IMR-90 (cell line): ENCODE results near the gene DPP10. TPM values are rescaled to one million over a fixed set of nuclear protein-coding genes. Genes with fewer than 3 reads are reported as not detected.

Experiments
- ATAC-seq: fragments of 200-7000 bp; cut with Tn5 transposase; 2 replicates; pipeline ENCODE4 v1.9.1; 2020; ENCODE audit warnings: low read depth, mild to moderate bottlenecking, moderate library complexity
- BruUV-seq: library from RNA; stranded (reverse); fragments of 400-500 nt; replicated peaks from 2 replicates; lab custom pipeline; 2021; lab: Mats Ljungman, UMichigan
- CTCF ChIA-PET: fragments of 300-600 bp; formaldehyde crosslinking; extraction: SDS; loops from one replicate; lab custom pipeline; 2021; ENCODE audit warnings: antibody characterized with exemption; lab: Yijun Ruan, JAX
- POLR2A ChIA-PET: fragments of 300-600 bp; sonication (Branson Sonifier 250); formaldehyde crosslinking; loops from one replicate; lab custom pipeline; 2022; ENCODE audit warnings: antibody characterized with exemption; ENCODE audit not compliant: unreplicated experiment; lab: Charles Lee
- DNase-seq: peaks from one replicate; pipeline ENCODE4 v3.0.0; 2013
- H2AFZ ChIP-seq: replicated peaks from 2 replicates; pipeline ENCODE3; 2013; ENCODE audit warnings: low read length, mild to moderate bottlenecking; ENCODE audit not compliant: poor library complexity
- H2AK5ac ChIP-seq: 2 replicates; pipeline ENCODE4 v1.6.1; 2013; ENCODE audit warnings: low read depth, low read length, inconsistent platforms
- H2AK9ac ChIP-seq: replicated peaks from 2 replicates; pipeline ENCODE3; 2013; ENCODE audit warnings: mild to moderate bottlenecking, low read depth, low read length, moderate library complexity; ENCODE audit not compliant: poor library complexity
- H2BK120ac ChIP-seq: 2 replicates; pipeline ENCODE4 v1.6.1; 2013; ENCODE audit warnings: low read depth, low read length, inconsistent platforms
- H2BK15ac ChIP-seq: 3 replicates; pipeline ENCODE4 v1.6.1; 2013; ENCODE audit warnings: low read depth, low read length, inconsistent platforms
- H2BK20ac ChIP-seq: 2 replicates; pipeline ENCODE4 v1.6.1; 2013; ENCODE audit warnings: low read depth, mild to moderate bottlenecking, inconsistent platforms, low read length, moderate library complexity
- H2BK5ac ChIP-seq: 2 replicates; pipeline ENCODE4 v1.6.1; 2013; ENCODE audit warnings: mild to moderate bottlenecking, low read depth, low read length, inconsistent platforms; ENCODE audit not compliant: poor library complexity, severe bottlenecking
- H3K14ac ChIP-seq: replicated peaks from 2 replicates; pipeline ENCODE4 v1.6.1; 2013; ENCODE audit warnings: low read depth, low read length, inconsistent platforms
- H3K18ac ChIP-seq: 2 replicates; pipeline ENCODE4 v1.6.1; 2013; ENCODE audit warnings: low read depth, low read length, control low read depth
- H3K23ac ChIP-seq: 2 replicates; pipeline ENCODE4 v1.6.1; 2013; ENCODE audit warnings: low read depth, low read length, inconsistent platforms
- H3K27ac ChIP-seq: 2 replicates; pipeline ENCODE4 v1.5.1; 2013; ENCODE audit warnings: mild to moderate bottlenecking, control low read depth, low read length; ENCODE audit not compliant: insufficient read depth
- H3K27me3 ChIP-seq: 2 replicates; pipeline ENCODE4 v1.6.1; 2013; ENCODE audit warnings: low read length; ENCODE audit not compliant: control insufficient read depth, insufficient read depth
- H3K36me3 ChIP-seq: 2 replicates; pipeline ENCODE4 v1.6.1; 2013; ENCODE audit warnings: low read length, mixed read lengths; ENCODE audit not compliant: control insufficient read depth, insufficient read depth
- H3K4ac ChIP-seq: 2 replicates; pipeline ENCODE4 v1.6.1; 2013; ENCODE audit warnings: low read depth, low read length, inconsistent platforms
- H3K4me1 ChIP-seq: 2 replicates; pipeline ENCODE4 v1.6.1; 2013; ENCODE audit warnings: low read length, mixed read lengths; ENCODE audit not compliant: control insufficient read depth, insufficient read depth
- H3K4me2 ChIP-seq: 2 replicates; pipeline ENCODE4 v1.6.1; 2013; ENCODE audit warnings: low read depth, mild to moderate bottlenecking, control low read depth, low read length, moderate library complexity
- H3K4me3 ChIP-seq: 2 replicates; pipeline ENCODE4 v1.5.1; 2013; ENCODE audit warnings: low read depth, mild to moderate bottlenecking, control low read depth, low read length, moderate library complexity; ENCODE audit not compliant: insufficient read depth
- H3K56ac ChIP-seq: 2 replicates; pipeline ENCODE4 v1.6.1; 2013; ENCODE audit warnings: low read length, inconsistent platforms; ENCODE audit not compliant: insufficient read depth; ENCODE audit errors: extremely low read depth
- H3K79me1 ChIP-seq, 2 experiments: 2 replicates each; pipeline ENCODE4 v1.6.1; 2013; ENCODE audit warnings: low read length in 2 of 2, inconsistent platforms in 1 of 2, low read depth in 1 of 2
- H3K9ac ChIP-seq: 2 replicates; pipeline ENCODE4 v1.6.1; 2013; ENCODE audit warnings: low read depth, low read length, control low read depth
- H3K9me1 ChIP-seq: 2 replicates; pipeline ENCODE4 v1.6.1; 2013; ENCODE audit warnings: low read length, inconsistent platforms; ENCODE audit not compliant: insufficient read depth
- H3K9me3 ChIP-seq: 2 replicates; pipeline ENCODE4 v1.6.1; 2013; ENCODE audit warnings: low read length; ENCODE audit not compliant: control insufficient read depth, insufficient read depth
- H4K20me1 ChIP-seq: 2 replicates; pipeline ENCODE4 v1.6.1; 2013; ENCODE audit warnings: low read length, inconsistent platforms; ENCODE audit not compliant: insufficient read depth
- H4K5ac ChIP-seq: 2 replicates; pipeline ENCODE4 v1.6.1; 2013; ENCODE audit warnings: mild to moderate bottlenecking, low read depth, low read length, control low read depth
- H4K8ac ChIP-seq, 2 experiments: 2 replicates each; pipeline ENCODE4 v1.6.1; 2013; ENCODE audit warnings: low read depth in 2 of 2, low read length in 2 of 2, control low read depth in 1 of 2, inconsistent platforms in 1 of 2
- H4K91ac ChIP-seq: 2 replicates; pipeline ENCODE4 v1.6.1; 2013; ENCODE audit warnings: low read depth, low read length, inconsistent platforms; ENCODE audit not compliant: insufficient read depth
- BHLHE40 ChIP-seq: fragments of 150-350 bp; IDR thresholded peaks from 2 replicates; pipeline ENCODE4 v1.6.1; 2016; ENCODE audit warnings: mild to moderate bottlenecking, low read depth, low read length
- CHD1 ChIP-seq: IDR thresholded peaks from 2 replicates; pipeline ENCODE4 v1.6.1; 2012; ENCODE audit warnings: low read depth, low read length, improper control_type of control experiment
- MAFK ChIP-seq: IDR thresholded peaks from 2 replicates; pipeline ENCODE4 v1.6.1; 2012; ENCODE audit warnings: low read depth, low read length, improper control_type of control experiment
- MAZ ChIP-seq: IDR thresholded peaks from 2 replicates; pipeline ENCODE4 v1.6.1; 2012; ENCODE audit warnings: low read depth, mild to moderate bottlenecking, low read length, improper control_type of control experiment, moderate library complexity, borderline replicate concordance
- NFE2L2 ChIP-seq: fragments of 150-350 bp; IDR thresholded peaks from 2 replicates; pipeline ENCODE4 v1.6.1; 2016; ENCODE audit warnings: low read depth, mild to moderate bottlenecking, low read length
- POLR2A ChIP-seq: IDR thresholded peaks from 2 replicates; pipeline ENCODE4 v1.6.1; 2012; ENCODE audit warnings: mild to moderate bottlenecking, low read depth, low read length
- RCOR1 ChIP-seq: IDR thresholded peaks from 2 replicates; pipeline ENCODE4 v1.6.1; 2012; ENCODE audit warnings: mild to moderate bottlenecking, low read length, improper control_type of control experiment; ENCODE audit not compliant: insufficient replicate concordance
- RFX5 ChIP-seq: IDR thresholded peaks from 2 replicates; pipeline ENCODE4 v1.8.0; 2012; ENCODE audit warnings: low read depth, mild to moderate bottlenecking, low read length, moderate library complexity
- SMC3 ChIP-seq: fragments of 150-350 bp; IDR thresholded peaks from 2 replicates; pipeline ENCODE4 v1.6.1; 2016; ENCODE audit warnings: low read depth, mild to moderate bottlenecking, antibody characterized with exemption, low read length, moderate library complexity
- WGBS, 2 experiments: methylation state at CpG; one replicate each; pipeline versions ENCODE4 v1.1.5 to v1.1.7; 2013; ENCODE audit warnings: missing lambda C conversion rate in 2 of 2; ENCODE audit not compliant: insufficient read length in 1 of 2; ENCODE audit errors: extremely low coverage in 2 of 2; 5-methylcytosine and 5-hydroxymethylcytosine counted together
- dilution Hi-C: fragments of 300-500 bp; cut with HindIII; formaldehyde crosslinking; loops from one replicate; pipeline ENCODE4 v1.14.3; 2018; ENCODE audit warnings: low sequenced_read_pairs; ENCODE audit not compliant: unreplicated experiment
- in situ Hi-C: fragments of 300-500 bp; cut with MboI; formaldehyde crosslinking; loops from 3 replicates; pipeline ENCODE4 v1.14.3; 2019; ENCODE audit warnings: low sequenced_read_pairs, inconsistent platforms, mixed read lengths
- intact Hi-C: fragments of 100-400 bp; cut with micrococcal nuclease; formaldehyde crosslinking; loops from 2 replicates; pipeline ENCODE4 v1.10.0; 2022
- polyA plus RNA-seq, 3 experiments: library from polyadenylated mRNA; depleted of rRNA; stranded (reverse); fragments of >200 nt; gene quantifications; 2 replicates each; pipeline ENCODE4 v1.2.3, GENCODE V29; 2012; ENCODE audit warnings: low replicate concordance in 1 of 3
- total RNA-seq: library from RNA; depleted of rRNA; stranded (reverse); fragments of >200 nt; gene quantifications from 2 replicates; pipeline ENCODE4 v1.2.3, GENCODE V29; 2012
- TF ChIP-seq, protein P1 (sequence below): fragments of 150-350 bp; IDR thresholded peaks from 2 replicates; pipeline ENCODE4 v1.6.1; 2016; ENCODE audit warnings: low read depth, mild to moderate bottlenecking, low read length, moderate library complexity, borderline replicate concordance
- TF ChIP-seq, protein P2 (sequence below): fragments of 150-350 bp; IDR thresholded peaks from 2 replicates; pipeline ENCODE4 v1.6.1; 2017; ENCODE audit warnings: mild to moderate bottlenecking, antibody characterized with exemption, low read length, low read depth
- TF ChIP-seq, protein P3 (sequence below): conservative IDR thresholded peaks from 2 replicates; pipeline ENCODE4 v1.5.1; 2012; ENCODE audit warnings: mild to moderate bottlenecking, low read depth, low read length, improper control_type of control experiment

Gene DPP10
- total and polyA plus RNA-seq, 2 of the 4 experiments (the other 2 are of a cell fraction): not detected

DNA sequence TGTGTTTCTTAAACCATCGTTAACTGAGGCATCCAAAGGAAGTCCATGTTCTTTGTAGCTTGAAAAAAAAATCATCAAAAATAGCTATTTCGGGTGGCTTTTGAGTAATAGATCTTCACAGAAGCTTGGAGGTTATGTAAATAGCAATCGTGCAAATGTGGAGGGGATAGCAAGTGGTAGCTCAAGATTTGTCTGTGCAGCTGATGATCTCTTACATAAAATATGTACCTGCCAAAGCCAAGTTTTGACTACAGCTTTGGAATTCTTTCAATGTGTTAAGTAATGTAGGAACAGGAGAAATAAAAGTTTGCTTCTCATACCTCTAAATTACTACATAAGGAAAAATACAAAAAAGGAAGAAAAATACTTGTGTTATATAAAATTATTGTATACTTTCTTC lies 1432.0 kb downstream of the DPP10 start:
- no peaks in the 10 kb centered on the region for H3K27me3 ChIP-seq
- H3K23ac ChIP-seq: no peak overlapping the region
- H3K4me2 ChIP-seq: no peak overlapping the region
- H3K27ac ChIP-seq: no peak overlapping the region
- H3K4me3 ChIP-seq: no peak overlapping the region
- H2BK120ac ChIP-seq: no peak overlapping the region
- no peak overlapping the region for H3K14ac ChIP-seq
- H3K9me3 ChIP-seq: peaks cover 6% of the 10 kb centered on the region; the same call in 1 of the 2 replicates
- H2AK5ac ChIP-seq: no peak overlapping the region
- no peak overlapping the region for H4K5ac ChIP-seq
- ChIA-PET CTCF (no interaction called here), POLR2A (no interaction called here)
- H2BK15ac ChIP-seq: no peak overlapping the region
- DNase-seq: no peak
- no peak overlapping the region for H2AFZ ChIP-seq
- H2BK5ac ChIP-seq: no peak overlapping the region
- H3K4ac ChIP-seq: no peak overlapping the region
- H3K56ac ChIP-seq: no peak overlapping the region
- in situ Hi-C loops: no loop called here
- no peak overlapping the region for H2AK9ac ChIP-seq
- H4K8ac ChIP-seq: no peak overlapping the region
- H3K9ac ChIP-seq: no peak overlapping the region
- no peaks in the 10 kb centered on the region for H3K9me1 ChIP-seq
- H4K91ac ChIP-seq: no peak overlapping the region
- H3K36me3 ChIP-seq: no peaks in the 10 kb centered on the region
- no peaks in the 10 kb centered on the region for H4K20me1 ChIP-seq
- no peak overlapping the region for H2BK20ac ChIP-seq
- BruUV-seq: no TSS peak
- dilution Hi-C loops: no loop called here
- WGBS, 2 experiments: 54% methylated on average over 2 of the region's 3 CpGs; no CpG with 5 or more reads in 1 of the 2 experiments
- H3K4me1 ChIP-seq: no peaks in the 10 kb centered on the region
- intact Hi-C loops: no loop called here
- H3K18ac ChIP-seq: no peak overlapping the region
- ATAC-seq: no peak
- H3K79me1 ChIP-seq: no peaks in the 10 kb centered on the region
- TF ChIP-seq, protein P1, sequence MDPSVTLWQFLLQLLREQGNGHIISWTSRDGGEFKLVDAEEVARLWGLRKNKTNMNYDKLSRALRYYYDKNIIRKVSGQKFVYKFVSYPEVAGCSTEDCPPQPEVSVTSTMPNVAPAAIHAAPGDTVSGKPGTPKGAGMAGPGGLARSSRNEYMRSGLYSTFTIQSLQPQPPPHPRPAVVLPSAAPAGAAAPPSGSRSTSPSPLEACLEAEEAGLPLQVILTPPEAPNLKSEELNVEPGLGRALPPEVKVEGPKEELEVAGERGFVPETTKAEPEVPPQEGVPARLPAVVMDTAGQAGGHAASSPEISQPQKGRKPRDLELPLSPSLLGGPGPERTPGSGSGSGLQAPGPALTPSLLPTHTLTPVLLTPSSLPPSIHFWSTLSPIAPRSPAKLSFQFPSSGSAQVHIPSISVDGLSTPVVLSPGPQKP: no peak
- no peak for TF ChIP-seq MAFK
- TF ChIP-seq, protein P2, sequence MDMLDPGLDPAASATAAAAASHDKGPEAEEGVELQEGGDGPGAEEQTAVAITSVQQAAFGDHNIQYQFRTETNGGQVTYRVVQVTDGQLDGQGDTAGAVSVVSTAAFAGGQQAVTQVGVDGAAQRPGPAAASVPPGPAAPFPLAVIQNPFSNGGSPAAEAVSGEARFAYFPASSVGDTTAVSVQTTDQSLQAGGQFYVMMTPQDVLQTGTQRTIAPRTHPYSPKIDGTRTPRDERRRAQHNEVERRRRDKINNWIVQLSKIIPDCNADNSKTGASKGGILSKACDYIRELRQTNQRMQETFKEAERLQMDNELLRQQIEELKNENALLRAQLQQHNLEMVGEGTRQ: no peak
- TF ChIP-seq MAZ: no peak
- no peak for TF ChIP-seq CHD1
- no peak for TF ChIP-seq BHLHE40
- TF ChIP-seq, protein P3, sequence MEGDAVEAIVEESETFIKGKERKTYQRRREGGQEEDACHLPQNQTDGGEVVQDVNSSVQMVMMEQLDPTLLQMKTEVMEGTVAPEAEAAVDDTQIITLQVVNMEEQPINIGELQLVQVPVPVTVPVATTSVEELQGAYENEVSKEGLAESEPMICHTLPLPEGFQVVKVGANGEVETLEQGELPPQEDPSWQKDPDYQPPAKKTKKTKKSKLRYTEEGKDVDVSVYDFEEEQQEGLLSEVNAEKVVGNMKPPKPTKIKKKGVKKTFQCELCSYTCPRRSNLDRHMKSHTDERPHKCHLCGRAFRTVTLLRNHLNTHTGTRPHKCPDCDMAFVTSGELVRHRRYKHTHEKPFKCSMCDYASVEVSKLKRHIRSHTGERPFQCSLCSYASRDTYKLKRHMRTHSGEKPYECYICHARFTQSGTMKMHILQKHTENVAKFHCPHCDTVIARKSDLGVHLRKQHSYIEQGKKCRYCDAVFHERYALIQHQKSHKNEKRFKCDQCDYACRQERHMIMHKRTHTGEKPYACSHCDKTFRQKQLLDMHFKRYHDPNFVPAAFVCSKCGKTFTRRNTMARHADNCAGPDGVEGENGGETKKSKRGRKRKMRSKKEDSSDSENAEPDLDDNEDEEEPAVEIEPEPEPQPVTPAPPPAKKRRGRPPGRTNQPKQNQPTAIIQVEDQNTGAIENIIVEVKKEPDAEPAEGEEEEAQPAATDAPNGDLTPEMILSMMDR: no peak
- no peak for TF ChIP-seq RFX5
- TF ChIP-seq POLR2A: no peak
- no peak for TF ChIP-seq SMC3
- TF ChIP-seq NFE2L2: no peak
- no peak for TF ChIP-seq RCOR1
